Myocyte (in vitro differentiated cells): ENCODE data around the gene DDX31. TPM values are rescaled to one million over a fixed set of nuclear protein-coding genes. Genes with fewer than 3 reads are reported as not detected.
A peak's percentile ranks its signal among the peaks of the same experiment; 100 is the strongest.

Experiments used
- DNase-seq: peaks from one replicate; pipeline ENCODE4 v3.0.0-alpha.2; 2012; ENCODE audit warnings: low read depth
- total RNA-seq: library from RNA; depleted of rRNA; stranded (reverse); fragments of >200 nt; gene quantifications from 2 replicates; pipeline ENCODE4 v1.2.3, GENCODE V29; 2014

Gene DDX31
- total RNA-seq, 1 donor from 2014 or later = 14.3 TPM

DNA sequence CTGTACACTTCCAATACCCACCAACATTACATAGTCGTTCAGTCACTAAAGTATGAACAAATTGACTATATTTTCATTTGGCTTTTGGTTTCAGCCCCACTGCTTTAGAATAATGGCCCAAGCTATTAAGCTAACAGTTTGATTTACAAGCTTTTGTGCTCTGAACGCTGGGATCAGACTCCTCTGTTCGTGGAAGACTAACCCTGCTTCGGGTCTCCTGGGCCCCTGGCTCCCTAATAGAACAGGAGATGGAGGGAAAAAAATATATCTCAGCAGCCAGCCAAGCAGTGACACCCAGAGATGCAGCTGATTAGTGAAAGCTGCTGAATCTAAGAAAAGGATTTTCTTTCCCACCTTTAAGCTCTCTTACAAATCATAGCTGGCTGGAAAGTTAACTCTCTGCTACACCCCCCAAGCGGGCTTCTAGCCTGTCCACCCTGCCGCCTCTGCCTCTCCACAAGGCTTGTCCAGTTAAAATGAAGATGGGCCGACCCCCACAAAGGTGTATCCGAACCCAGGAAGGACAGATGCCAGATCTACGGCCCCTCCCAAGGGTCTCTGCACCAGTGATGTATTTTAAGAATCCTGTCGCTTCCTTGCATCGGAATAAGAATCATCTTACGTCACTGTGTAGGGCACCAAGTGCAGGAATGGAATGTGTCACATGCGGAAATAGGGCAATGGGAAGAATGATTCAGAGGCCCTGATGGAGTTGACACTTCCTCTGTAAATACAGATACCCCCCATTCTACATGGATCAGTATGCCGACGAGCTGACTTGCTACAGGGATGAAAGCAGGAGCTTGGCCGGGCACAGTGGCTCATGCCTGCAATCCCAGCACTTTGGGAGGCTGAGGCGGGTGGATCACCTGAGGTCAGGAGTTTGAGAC, 120.8 kb downstream of the DDX31 start:
- DNase-seq = no peak

DNA sequence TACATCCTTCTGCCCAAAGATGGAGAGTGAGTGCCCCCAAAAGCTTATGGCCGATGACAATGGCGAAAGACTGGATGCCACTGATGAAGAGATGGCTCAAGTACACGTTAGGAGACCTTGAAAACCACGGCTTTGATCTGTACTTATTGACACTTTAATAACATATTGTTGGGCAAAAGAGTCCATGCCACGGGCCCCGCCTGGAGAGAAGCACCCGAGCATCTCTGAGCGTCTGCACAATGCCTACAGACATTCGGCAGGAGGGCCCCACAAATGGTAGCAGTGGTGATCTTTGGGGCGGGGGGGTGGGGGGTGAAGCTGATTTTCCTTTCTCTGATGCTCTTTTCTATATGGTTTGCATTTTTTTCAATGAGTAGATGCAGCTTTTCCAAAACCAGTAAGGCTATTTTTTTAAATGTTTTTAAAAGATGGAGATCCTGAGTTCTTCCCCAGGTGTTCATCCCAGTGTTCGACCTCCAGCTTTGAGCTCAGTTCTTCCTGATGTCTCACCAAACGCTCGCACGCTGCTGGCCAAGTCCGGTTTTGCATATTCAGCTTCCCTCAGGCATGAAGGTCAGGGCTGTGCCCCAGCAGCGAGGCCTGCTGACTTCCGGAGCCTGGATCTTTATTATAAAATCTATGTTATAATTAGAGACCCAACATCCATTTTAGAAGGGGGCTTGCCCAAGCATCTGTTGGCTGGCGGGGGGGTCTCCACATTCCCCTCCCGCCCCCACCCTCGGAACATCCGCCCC, 121.6 kb downstream of the DDX31 start:
- no peak for DNase-seq

DNA sequence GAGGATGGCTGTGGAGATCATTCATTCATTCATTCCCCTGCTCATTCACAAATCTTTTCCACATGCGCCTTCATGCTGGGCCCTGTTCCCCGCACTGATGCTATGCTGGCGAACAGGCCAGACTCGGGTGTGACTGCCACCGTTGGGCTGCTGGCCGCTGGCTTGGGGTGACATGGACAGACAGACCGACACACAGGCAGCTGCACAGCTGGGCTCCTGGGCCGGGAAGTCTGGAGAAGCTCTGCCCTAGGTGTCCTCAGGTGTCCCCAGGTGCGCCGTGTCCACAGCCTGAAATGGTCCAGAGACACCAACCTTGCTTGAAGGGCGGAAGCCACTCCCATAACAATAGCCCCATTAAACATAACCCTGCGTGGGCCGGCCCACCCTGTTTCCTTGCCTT, 122.3 kb downstream of the DDX31 start:
- no peak for DNase-seq

DNA sequence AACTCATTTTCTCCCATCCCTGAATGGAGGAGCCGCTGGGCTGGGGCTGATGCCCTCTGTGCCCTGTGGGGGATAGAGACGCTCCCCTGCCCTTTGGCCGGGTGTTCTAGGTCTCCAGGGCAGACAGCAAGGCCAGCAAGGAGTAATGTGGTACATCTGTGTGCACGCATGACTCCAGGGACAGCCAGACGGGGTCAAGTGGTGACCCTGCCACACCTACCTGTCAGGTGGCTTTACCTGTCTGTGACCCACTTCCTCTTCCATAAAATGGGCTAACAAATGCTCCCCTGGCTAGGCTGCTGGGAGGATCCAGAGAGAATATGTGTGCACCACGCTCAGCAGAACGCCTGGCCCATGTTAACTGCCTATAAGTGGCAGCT, 122.7 kb downstream of the DDX31 start:
- no peak for DNase-seq

DNA sequence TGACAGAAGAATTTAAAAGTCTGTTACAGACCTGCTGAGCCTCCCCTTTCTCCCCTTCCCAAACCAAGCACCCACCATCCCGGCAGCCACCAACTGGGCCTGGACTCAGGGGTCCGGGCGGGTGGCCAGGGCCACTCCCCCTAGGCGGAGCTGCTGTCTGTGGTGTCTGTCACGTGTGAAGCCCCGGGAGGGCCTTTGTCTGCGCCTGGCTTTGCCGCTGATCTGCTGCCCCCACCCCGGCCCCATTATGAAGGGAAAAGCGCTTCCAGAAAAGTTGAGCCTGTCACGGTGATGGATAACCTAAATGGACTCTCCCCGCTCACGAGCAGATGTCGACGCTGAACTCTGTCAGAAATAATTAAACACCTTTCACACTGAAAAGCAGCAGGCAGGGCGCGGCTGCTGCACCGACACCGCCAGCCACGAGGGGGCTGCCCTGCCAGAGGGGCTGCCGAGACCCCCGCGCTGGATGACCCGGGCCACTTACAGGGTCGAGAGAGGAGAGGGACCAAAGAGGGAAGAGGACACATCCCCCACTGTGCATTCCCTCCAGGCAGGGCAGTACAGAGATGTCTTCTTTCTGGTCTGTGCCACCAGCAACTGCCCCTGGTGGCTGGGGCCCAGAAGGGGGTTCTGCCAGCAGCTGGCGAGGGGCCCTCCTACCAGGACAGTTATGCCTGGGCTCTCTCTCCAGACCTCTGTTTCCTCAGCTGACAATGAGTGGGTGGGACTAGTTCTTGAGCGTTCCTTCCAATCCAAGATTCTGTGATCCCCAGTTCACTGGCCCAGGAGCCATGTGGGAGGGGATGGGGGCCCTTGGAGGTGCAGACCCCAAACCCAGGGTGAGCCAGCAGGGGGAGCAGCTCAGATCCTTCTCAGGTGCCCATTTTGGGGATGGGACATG, 123.4 kb downstream of the DDX31 start:
- peak; percentile 41 for DNase-seq

DNA sequence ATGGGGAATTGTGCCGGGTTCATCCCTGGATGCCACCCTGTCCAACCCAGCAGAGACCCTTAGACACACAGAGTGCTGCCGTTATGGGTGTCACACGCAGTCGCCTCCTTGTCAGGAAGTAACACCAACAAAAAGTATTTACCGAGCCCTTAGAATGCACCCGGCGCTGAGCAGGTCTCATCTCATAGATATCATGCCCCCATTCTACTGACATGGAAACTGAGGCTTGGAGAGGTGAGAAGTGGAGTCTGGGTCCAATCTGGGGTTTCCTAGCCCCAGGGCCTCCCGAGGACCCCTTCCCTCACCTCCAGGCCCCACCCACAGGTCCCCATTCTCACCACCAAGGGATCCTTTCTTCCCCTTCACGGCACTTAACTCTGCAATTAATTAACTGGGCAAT, 124.2 kb downstream of the DDX31 start:
- DNase-seq = no peak

DNA sequence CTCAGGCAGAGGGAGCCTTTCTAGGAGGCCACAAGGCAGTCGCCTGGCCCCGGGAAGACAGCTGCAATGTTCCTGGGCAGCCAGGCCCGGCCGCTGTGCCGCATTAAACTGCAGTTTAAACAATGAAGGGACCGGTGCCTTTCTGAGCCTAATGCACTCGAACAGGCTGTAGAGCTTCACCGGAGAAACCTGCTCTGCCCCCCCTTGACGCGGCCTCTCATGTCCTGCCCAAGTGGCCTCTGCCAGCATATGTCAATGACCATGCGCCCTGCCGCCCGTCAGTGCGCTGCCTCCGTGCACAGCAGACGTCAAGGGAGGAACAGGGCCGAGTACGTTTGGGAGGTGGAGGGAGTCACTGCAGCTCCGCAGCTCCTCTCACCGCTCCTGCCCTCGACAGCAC, 125.8 kb downstream of the DDX31 start:
- peak; percentile 41 for DNase-seq

DNA sequence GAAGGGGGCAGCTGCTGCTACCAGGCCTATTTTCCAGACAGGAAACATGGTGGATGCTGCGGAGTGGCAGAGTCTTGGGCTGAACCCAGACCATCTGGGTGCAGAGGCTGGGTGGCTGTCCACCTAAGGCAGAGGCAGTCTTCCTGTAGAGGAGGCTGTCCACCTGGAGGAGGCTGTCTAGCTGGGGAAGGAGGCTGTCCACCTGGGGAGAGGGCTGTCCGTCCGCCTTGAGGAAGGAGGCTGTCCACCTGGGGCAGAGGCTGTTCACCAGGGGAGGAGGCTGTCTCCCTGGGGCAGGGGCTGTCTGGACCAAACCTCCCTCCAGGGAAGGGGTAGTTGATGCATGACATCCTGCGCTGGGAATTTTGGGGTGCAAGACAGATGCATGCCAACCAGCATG, 126.5 kb downstream of the DDX31 start:
- no peak for DNase-seq

Other genes with a start within 250 kb of the DDX31 start
- not detected in 2 replicates for gene BARHL1, start 87.4 kb downstream of the DDX31 start, total RNA-seq
- 13.7 and 13.9 TPM in 2 replicates for gene GTF3C4, start 481 bp upstream of the DDX31 start, total RNA-seq
- gene AK8, start 208.3 kb upstream of the DDX31 start, total RNA-seq = 0.13 and 0.16 TPM in 2 replicates
- gene SPACA9, start 208.9 kb upstream of the DDX31 start, total RNA-seq = 1.7 and 3.5 TPM in 2 replicates